Measurements from ENCODE around the gene TUBA3E. TPM values are rescaled to one million over a fixed set of nuclear protein-coding genes. Genes with fewer than 3 reads are reported as not detected.
"Not testable (repeated sequence)": the region's sequence is repeated elsewhere in the genome, so short reads cannot be mapped to it uniquely, and the experiment has no call there.

Gene TUBA3E
- total RNA-seq, 1 experiment from 2014 or later, result not detected

- not testable (repeated sequence) for DNase-seq (ENCODE audit: low spot score)
Observed at GRCh38 chr2:130143266-130144039, 54.8 kb downstream of the TUBA3E start.

- DNase-seq (ENCODE audit: low spot score), result not testable (repeated sequence)
Observed at GRCh38 chr2:130142396-130143265, 55.6 kb downstream of the TUBA3E start.

Other genes with a start within 250 kb of the TUBA3E start
- gene RAB6C, start 218.8 kb downstream of the TUBA3E start, total RNA-seq (2014; rRNA removed; shearing (Covaris generic)), result not detected in 2 replicates
- 0.60 and 0.61 TPM in 2 replicates for gene POTEF, start 69.2 kb downstream of the TUBA3E start, total RNA-seq (2014; rRNA removed; shearing (Covaris generic))
- gene CCDC74B, start 53.3 kb downstream of the TUBA3E start, total RNA-seq (2014; rRNA removed; shearing (Covaris generic)), result 0.33 and 2.0 TPM in 2 replicates
- 71.3 and 76.3 TPM in 2 replicates for gene SMPD4, start 16.8 kb downstream of the TUBA3E start, total RNA-seq (2014; rRNA removed; shearing (Covaris generic))
- gene MZT2B, start 16.2 kb downstream of the TUBA3E start, total RNA-seq (2014; rRNA removed; shearing (Covaris generic)), result 375 and 414 TPM in 2 replicates
- 170 and 172 TPM in 2 replicates for gene IMP4, start 144.5 kb upstream of the TUBA3E start, total RNA-seq (2014; rRNA removed; shearing (Covaris generic))
- 67.5 and 76.0 TPM in 2 replicates for gene PTPN18, start 157.6 kb upstream of the TUBA3E start, total RNA-seq (2014; rRNA removed; shearing (Covaris generic))

Measured in HT-29 (cell line).